Neural crest cell (in vitro differentiated cells): ENCODE results near the gene DPP7. TPM values are rescaled to one million over a fixed set of nuclear protein-coding genes. Genes with fewer than 3 reads are reported as not detected.

Source experiments
- DNase-seq: peaks from one replicate; pipeline ENCODE4 v3.0.0; 2021; ENCODE audit warnings: low read depth, mixed read lengths, low spot score
- H3K27ac Mint-ChIP-seq: one replicate; pipeline ENCODE4 v1.8.0; 2021; ENCODE audit warnings: mild to moderate bottlenecking, mixed read lengths; ENCODE audit not compliant: unreplicated experiment
- H3K27me3 Mint-ChIP-seq: 2 replicates; pipeline ENCODE4 v1.8.0; 2021; ENCODE audit warnings: low read depth, mild to moderate bottlenecking, mixed read lengths
- H3K36me3 Mint-ChIP-seq: 2 replicates; pipeline ENCODE4 v1.8.0; 2021; ENCODE audit warnings: low read depth, mild to moderate bottlenecking, mixed read lengths
- H3K4me1 Mint-ChIP-seq: 2 replicates; pipeline ENCODE4 v1.8.0; 2021; ENCODE audit warnings: mixed read lengths
- H3K4me3 Mint-ChIP-seq: one replicate; pipeline ENCODE4 v1.8.0; 2021; ENCODE audit warnings: mild to moderate bottlenecking, mixed read lengths
- H3K9me3 Mint-ChIP-seq: 2 replicates; pipeline ENCODE4 v1.8.0; 2021; ENCODE audit warnings: mixed read lengths
- CTCF ChIP-seq: fragments of 200-600 bp; sonication (generic); conservative IDR thresholded peaks from 2 replicates; pipeline ENCODE4 v1.5.0; 2021; ENCODE audit warnings: antibody characterized with exemption, mild to moderate bottlenecking
- total RNA-seq: library from RNA; stranded (reverse); gene quantifications from 2 replicates; pipeline ENCODE4 v1.2.1, GENCODE V29; 2021

The DPP7 gene
- total RNA-seq, 1 donor from 2014 or later, result 46.5 TPM

- H3K9me3 Mint-ChIP-seq, result no peaks in the 10 kb centered on the region
- peak overlapping the region; percentile 42 for H3K4me3 Mint-ChIP-seq
- H3K36me3 Mint-ChIP-seq, result no peaks in the 10 kb centered on the region
- no peak for TF ChIP-seq CTCF
- H3K4me1 Mint-ChIP-seq, result peaks cover 11% of the 10 kb centered on the region
- peaks cover 68% of the 10 kb centered on the region for H3K27me3 Mint-ChIP-seq
- no peak for DNase-seq
- no peak overlapping the region for H3K27ac Mint-ChIP-seq
Measured at GRCh38 chr9:137075275-137075775, 39.2 kb downstream of the DPP7 start.

GRCh38 chr9:137074657-137075274 is 39.8 kb downstream of the DPP7 start:
- no peaks in the 10 kb centered on the region for H3K9me3 Mint-ChIP-seq
- peaks cover 11% of the 10 kb centered on the region for H3K4me1 Mint-ChIP-seq
- H3K4me3 Mint-ChIP-seq, result peak overlapping the region; percentile 42
- no peak overlapping the region for H3K27ac Mint-ChIP-seq
- no peak for TF ChIP-seq CTCF
- H3K36me3 Mint-ChIP-seq, result no peaks in the 10 kb centered on the region
- DNase-seq, result no peak
- peaks cover 63% of the 10 kb centered on the region for H3K27me3 Mint-ChIP-seq

GRCh38 chr9:137073992-137074399 is 40.5 kb downstream of the DPP7 start:
- no peak for TF ChIP-seq CTCF
- no peaks in the 10 kb centered on the region for H3K9me3 Mint-ChIP-seq
- H3K4me3 Mint-ChIP-seq, result no peak overlapping the region
- H3K27ac Mint-ChIP-seq, result peak overlapping the region; percentile 43
- H3K27me3 Mint-ChIP-seq, result peaks cover 55% of the 10 kb centered on the region
- DNase-seq, result no peak
- H3K4me1 Mint-ChIP-seq, result peaks cover 11% of the 10 kb centered on the region
- no peaks in the 10 kb centered on the region for H3K36me3 Mint-ChIP-seq

- Mint-ChIP-seq H3K27me3 (peaks cover 41% of the 10 kb centered on the region), H3K4me1 (peaks cover 14% of the 10 kb centered on the region), H3K9me3 (no peaks in the 10 kb centered on the region), H3K4me3 (peak overlapping the region; percentile 90), H3K27ac (peak overlapping the region; percentile 57), H3K36me3 (no peaks in the 10 kb centered on the region)
- no peak for TF ChIP-seq CTCF
- no peak for DNase-seq
Measured at GRCh38 chr9:137071282-137071681, 43.3 kb downstream of the DPP7 start.

- Mint-ChIP-seq H3K27ac (peak overlapping the region; percentile 57), H3K4me1 (peaks cover 14% of the 10 kb centered on the region), H3K9me3 (no peaks in the 10 kb centered on the region), H3K36me3 (no peaks in the 10 kb centered on the region), H3K4me3 (peak overlapping the region; percentile 90), H3K27me3 (peaks cover 37% of the 10 kb centered on the region)
- peak; percentile 55 for DNase-seq
- peak; percentile 50 for TF ChIP-seq CTCF
Measured at GRCh38 chr9:137070906-137071275, 43.6 kb downstream of the DPP7 start.
